ENCODE results near the gene TRIM26. TPM values are rescaled to one million over a fixed set of nuclear protein-coding genes. Genes with fewer than 3 reads are reported as not detected.

The TRIM26 gene
- total and polyA plus RNA-seq, 2 of the 13 experiments (the other 11 are each of a cell fraction or from before 2014, with no cell fraction given): 27.1 to 38.7 TPM

DNA sequence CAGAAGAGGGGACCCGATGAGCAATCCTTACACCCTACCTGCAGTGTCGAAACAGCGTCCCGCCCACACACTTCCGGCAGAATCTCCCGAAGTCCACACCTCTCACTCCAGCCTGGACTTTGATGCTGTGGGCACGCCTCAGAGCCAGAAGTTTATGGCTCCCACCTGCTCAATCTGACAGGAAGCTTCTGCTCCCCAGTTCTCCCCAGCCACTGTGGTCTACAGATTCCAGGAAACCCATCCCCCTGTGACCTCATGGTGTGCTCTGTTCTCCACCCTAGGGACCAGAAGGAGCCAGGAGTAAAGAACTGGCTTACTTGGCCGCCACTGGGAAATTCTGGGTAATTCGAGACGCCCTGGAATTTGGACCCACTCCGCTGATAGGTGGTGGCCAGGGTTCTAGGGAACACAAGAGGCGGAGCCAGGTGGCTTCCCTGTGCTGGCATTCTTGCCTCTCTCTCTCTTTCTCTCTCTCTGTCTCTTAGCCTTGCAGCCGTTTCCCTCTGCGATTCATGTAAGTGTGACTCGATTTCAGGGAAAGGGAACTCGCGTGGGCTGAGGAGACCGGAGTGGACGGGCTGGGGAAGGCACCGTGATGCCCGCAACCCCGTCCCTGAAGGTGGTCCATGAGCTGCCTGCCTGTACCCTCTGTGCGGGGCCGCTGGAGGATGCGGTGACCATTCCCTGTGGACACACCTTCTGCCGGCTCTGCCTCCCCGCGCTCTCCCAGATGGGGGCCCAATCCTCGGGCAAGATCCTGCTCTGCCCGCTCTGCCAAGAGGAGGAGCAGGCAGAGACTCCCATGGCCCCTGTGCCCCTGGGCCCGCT lies 49.9 kb downstream of the TRIM26 start, which contains the start of gene TRIM15 (continued):
- TF ChIP-seq CAMTA2 (CRISPR knock-in tag; IDR thresholded peaks at IDR 0.05; ENCODE audit: borderline replicate concordance) (no peak), ATF7-NPFF (CRISPR knock-in tag; IDR thresholded peaks at IDR 0.05; ENCODE audit: low read depth) (peak; percentile 55; the same call in 1 of the 2 replicates), ZNF317 (CRISPR knock-in tag; IDR thresholded peaks at IDR 0.05) (0 out of 2 replicates have a peak, but pooled peaks have one; percentile 53), NFE2L1 (CRISPR knock-in tag; IDR thresholded peaks at IDR 0.05; ENCODE audit: borderline replicate concordance) (no peak), CENPT (CRISPR knock-in tag; IDR thresholded peaks at IDR 0.05; ENCODE audit: low read depth) (no peak; the same call in 1 of the 2 replicates), PAF1 (CRISPR knock-in tag; IDR thresholded peaks at IDR 0.05) (no peak), REPIN1 (CRISPR knock-in tag; IDR thresholded peaks at IDR 0.05; ENCODE audit: borderline replicate concordance, low read depth) (peak; percentile 97), ELF1 (CRISPR knock-in tag; IDR thresholded peaks at IDR 0.05) (no peak; the same call in 1 of the 2 replicates), HNRNPL (IDR thresholded peaks at IDR 0.05; ENCODE audit: low read depth, low read length) (peak; percentile 92), ZNF333 (CRISPR knock-in tag; IDR thresholded peaks at IDR 0.05; ENCODE audit: borderline replicate concordance) (no peak), FIP1L1 (IDR thresholded peaks at IDR 0.05; ENCODE audit: borderline replicate concordance, insufficient read depth, low read depth, low read length) (no peak), ZC3H4 (CRISPR knock-in tag; IDR thresholded peaks at IDR 0.05; ENCODE audit: borderline replicate concordance) (0 out of 2 replicates have a peak, but pooled peaks have one; percentile 3), POLR2AphosphoS2 (IDR thresholded peaks at IDR 0.05; ENCODE audit: low read depth, low read length) (no peak)
- TF ChIP-seq, protein P1, sequence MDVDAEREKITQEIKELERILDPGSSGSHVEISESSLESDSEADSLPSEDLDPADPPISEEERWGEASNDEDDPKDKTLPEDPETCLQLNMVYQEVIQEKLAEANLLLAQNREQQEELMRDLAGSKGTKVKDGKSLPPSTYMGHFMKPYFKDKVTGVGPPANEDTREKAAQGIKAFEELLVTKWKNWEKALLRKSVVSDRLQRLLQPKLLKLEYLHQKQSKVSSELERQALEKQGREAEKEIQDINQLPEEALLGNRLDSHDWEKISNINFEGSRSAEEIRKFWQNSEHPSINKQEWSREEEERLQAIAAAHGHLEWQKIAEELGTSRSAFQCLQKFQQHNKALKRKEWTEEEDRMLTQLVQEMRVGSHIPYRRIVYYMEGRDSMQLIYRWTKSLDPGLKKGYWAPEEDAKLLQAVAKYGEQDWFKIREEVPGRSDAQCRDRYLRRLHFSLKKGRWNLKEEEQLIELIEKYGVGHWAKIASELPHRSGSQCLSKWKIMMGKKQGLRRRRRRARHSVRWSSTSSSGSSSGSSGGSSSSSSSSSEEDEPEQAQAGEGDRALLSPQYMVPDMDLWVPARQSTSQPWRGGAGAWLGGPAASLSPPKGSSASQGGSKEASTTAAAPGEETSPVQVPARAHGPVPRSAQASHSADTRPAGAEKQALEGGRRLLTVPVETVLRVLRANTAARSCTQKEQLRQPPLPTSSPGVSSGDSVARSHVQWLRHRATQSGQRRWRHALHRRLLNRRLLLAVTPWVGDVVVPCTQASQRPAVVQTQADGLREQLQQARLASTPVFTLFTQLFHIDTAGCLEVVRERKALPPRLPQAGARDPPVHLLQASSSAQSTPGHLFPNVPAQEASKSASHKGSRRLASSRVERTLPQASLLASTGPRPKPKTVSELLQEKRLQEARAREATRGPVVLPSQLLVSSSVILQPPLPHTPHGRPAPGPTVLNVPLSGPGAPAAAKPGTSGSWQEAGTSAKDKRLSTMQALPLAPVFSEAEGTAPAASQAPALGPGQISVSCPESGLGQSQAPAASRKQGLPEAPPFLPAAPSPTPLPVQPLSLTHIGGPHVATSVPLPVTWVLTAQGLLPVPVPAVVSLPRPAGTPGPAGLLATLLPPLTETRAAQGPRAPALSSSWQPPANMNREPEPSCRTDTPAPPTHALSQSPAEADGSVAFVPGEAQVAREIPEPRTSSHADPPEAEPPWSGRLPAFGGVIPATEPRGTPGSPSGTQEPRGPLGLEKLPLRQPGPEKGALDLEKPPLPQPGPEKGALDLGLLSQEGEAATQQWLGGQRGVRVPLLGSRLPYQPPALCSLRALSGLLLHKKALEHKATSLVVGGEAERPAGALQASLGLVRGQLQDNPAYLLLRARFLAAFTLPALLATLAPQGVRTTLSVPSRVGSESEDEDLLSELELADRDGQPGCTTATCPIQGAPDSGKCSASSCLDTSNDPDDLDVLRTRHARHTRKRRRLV (CRISPR knock-in tag; IDR thresholded peaks at IDR 0.05): 0 out of 2 replicates have a peak, but pooled peaks have one; percentile 36
- TF ChIP-seq, protein P2, sequence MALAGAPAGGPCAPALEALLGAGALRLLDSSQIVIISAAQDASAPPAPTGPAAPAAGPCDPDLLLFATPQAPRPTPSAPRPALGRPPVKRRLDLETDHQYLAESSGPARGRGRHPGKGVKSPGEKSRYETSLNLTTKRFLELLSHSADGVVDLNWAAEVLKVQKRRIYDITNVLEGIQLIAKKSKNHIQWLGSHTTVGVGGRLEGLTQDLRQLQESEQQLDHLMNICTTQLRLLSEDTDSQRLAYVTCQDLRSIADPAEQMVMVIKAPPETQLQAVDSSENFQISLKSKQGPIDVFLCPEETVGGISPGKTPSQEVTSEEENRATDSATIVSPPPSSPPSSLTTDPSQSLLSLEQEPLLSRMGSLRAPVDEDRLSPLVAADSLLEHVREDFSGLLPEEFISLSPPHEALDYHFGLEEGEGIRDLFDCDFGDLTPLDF (CRISPR knock-in tag; IDR thresholded peaks at IDR 0.05): no peak
- TF ChIP-seq, protein P3, sequence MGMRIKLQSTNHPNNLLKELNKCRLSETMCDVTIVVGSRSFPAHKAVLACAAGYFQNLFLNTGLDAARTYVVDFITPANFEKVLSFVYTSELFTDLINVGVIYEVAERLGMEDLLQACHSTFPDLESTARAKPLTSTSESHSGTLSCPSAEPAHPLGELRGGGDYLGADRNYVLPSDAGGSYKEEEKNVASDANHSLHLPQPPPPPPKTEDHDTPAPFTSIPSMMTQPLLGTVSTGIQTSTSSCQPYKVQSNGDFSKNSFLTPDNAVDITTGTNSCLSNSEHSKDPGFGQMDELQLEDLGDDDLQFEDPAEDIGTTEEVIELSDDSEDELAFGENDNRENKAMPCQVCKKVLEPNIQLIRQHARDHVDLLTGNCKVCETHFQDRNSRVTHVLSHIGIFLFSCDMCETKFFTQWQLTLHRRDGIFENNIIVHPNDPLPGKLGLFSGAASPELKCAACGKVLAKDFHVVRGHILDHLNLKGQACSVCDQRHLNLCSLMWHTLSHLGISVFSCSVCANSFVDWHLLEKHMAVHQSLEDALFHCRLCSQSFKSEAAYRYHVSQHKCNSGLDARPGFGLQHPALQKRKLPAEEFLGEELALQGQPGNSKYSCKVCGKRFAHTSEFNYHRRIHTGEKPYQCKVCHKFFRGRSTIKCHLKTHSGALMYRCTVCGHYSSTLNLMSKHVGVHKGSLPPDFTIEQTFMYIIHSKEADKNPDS (CRISPR knock-in tag; IDR thresholded peaks at IDR 0.05): no peak
